Tibial artery (tissue), 4 donors: ENCODE data around the gene LRCH1.

Source experiments
- DNase-seq, 2 donors: peaks; one replicate each; pipeline ENCODE4 v3.0.0-alpha.2; 2019
- H3K27ac ChIP-seq, 2 donors: fragments of 200-600 bp; sonication (generic) in 1 of 2; 1 replicate in 1 of 2; 2 replicates in 1 of 2; pipeline ENCODE4 v1.5.1; 2018 to 2019; ENCODE audit warnings: mild to moderate bottlenecking in 1 of 2
- H3K27me3 ChIP-seq, 2 donors: fragments of 200-600 bp; sonication (generic) in 1 of 2; one replicate each; pipeline versions ENCODE4 v1.5.1 to v1.6.0; 2016 to 2019
- H3K36me3 ChIP-seq, 3 donors: fragments of 200-600 bp; sonication (generic) in 2 of 3; one replicate each; pipeline ENCODE4 v1.5.1; 2016 to 2019; ENCODE audit warnings: mild to moderate bottlenecking in 2 of 3
- H3K4me1 ChIP-seq, 4 donors: fragments of 200-600 bp; sonication (generic) in 2 of 4; 1 replicate in 3 of 4; 2 replicates in 1 of 4; pipeline ENCODE4 v1.5.1; 2016 to 2019
- H3K4me3 ChIP-seq, 2 donors: fragments of 200-600 bp; sonication (generic) in 1 of 2; 1 replicate in 1 of 2; 2 replicates in 1 of 2; pipeline ENCODE4 v1.5.1; 2018 to 2019; ENCODE audit warnings: mild to moderate bottlenecking in 2 of 2
- H3K9me3 ChIP-seq, 3 donors: fragments of 200-600 bp; sonication (generic) in 1 of 3; one replicate each; pipeline ENCODE4 v1.5.1; 2016 to 2019
- intact Hi-C: fragments of 100-400 bp; cut with DNase I; formaldehyde crosslinking; loops from one replicate; pipeline ENCODE4 v1.15.0; 2023; ENCODE audit warnings: low total_unique reads
- TF ChIP-seq, protein P1 (sequence below), 2 experiments: fragments of 200-600 bp in 1 of 2; fragments of 450-650 bp in 1 of 2; IDR thresholded peaks; one replicate each; pipeline ENCODE4 v1.5.1; 2017 to 2019; ENCODE audit warnings: antibody characterized with exemption in 2 of 2, mild to moderate bottlenecking in 1 of 2, moderate library complexity in 1 of 2

LRCH1 gene

DNA sequence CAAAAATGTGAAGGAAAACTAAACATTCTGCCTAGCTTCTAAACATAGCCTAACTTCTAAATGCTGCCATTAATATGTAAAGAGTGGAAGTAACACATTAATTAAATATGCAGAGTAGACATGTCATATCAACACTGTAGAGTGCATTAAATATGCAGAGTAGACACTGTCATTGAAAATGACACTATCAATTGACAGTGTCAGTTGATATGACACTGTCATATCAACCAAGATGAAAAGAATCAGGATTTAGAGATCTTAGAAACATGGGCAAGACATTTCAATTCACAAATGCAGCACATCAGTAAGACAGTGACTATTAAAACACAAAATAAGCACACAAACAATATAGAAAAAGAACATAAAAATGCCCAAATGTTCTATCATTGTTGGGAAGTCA is 218.7 kb downstream of the LRCH1 start:
- DNase-seq = no peak
- H3K4me3 ChIP-seq = no peak overlapping the region
- intact Hi-C loops = no loop called here
- H3K4me1 ChIP-seq = peaks cover 0 to 51% (median 20%) of the 10 kb centered on the region in 4 donors
- peaks cover 23 to 34% (median 25%) of the 10 kb centered on the region in 3 donors for H3K36me3 ChIP-seq
- TF ChIP-seq, protein P1, sequence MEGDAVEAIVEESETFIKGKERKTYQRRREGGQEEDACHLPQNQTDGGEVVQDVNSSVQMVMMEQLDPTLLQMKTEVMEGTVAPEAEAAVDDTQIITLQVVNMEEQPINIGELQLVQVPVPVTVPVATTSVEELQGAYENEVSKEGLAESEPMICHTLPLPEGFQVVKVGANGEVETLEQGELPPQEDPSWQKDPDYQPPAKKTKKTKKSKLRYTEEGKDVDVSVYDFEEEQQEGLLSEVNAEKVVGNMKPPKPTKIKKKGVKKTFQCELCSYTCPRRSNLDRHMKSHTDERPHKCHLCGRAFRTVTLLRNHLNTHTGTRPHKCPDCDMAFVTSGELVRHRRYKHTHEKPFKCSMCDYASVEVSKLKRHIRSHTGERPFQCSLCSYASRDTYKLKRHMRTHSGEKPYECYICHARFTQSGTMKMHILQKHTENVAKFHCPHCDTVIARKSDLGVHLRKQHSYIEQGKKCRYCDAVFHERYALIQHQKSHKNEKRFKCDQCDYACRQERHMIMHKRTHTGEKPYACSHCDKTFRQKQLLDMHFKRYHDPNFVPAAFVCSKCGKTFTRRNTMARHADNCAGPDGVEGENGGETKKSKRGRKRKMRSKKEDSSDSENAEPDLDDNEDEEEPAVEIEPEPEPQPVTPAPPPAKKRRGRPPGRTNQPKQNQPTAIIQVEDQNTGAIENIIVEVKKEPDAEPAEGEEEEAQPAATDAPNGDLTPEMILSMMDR (IDR thresholded peaks at IDR 0.05) = no peak
- H3K9me3 ChIP-seq = no peaks in the 10 kb centered on the region
- no peaks in the 10 kb centered on the region for H3K27me3 ChIP-seq
- peak overlapping the region in 1 of 2 donors; percentile 74 for H3K27ac ChIP-seq

DNA sequence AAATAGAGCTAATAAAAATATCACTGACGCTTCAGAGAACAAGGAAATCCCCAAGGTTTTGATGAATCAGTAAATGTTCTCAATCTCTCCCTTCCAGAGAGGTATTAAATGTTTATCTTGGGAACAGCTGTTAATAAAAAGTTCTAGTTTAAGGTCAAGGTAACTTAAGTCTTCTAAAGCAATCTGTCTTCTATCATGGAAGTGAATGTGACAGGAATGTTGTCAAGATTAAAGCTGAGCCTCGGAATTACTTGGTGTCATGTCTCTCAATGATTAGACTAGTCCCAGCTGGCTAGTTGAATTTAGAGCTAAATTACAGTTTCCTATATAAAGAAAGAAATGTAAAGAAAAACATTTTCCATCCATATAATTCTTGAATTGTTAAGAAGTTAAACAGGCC is 220.6 kb downstream of the LRCH1 start:
- no peaks in the 10 kb centered on the region for H3K9me3 ChIP-seq
- H3K27me3 ChIP-seq = no peaks in the 10 kb centered on the region
- H3K4me3 ChIP-seq = no peak overlapping the region
- intact Hi-C loops = no loop called here
- peak overlapping the region; percentile 74 to 75 for H3K27ac ChIP-seq
- TF ChIP-seq, protein P1 (IDR thresholded peaks at IDR 0.05) = no peak
- DNase-seq = no peak
- H3K4me1 ChIP-seq = peaks cover 0 to 69% (median 30%) of the 10 kb centered on the region in 4 donors
- peaks cover 23 to 40% (median 34%) of the 10 kb centered on the region in 3 donors for H3K36me3 ChIP-seq

DNA sequence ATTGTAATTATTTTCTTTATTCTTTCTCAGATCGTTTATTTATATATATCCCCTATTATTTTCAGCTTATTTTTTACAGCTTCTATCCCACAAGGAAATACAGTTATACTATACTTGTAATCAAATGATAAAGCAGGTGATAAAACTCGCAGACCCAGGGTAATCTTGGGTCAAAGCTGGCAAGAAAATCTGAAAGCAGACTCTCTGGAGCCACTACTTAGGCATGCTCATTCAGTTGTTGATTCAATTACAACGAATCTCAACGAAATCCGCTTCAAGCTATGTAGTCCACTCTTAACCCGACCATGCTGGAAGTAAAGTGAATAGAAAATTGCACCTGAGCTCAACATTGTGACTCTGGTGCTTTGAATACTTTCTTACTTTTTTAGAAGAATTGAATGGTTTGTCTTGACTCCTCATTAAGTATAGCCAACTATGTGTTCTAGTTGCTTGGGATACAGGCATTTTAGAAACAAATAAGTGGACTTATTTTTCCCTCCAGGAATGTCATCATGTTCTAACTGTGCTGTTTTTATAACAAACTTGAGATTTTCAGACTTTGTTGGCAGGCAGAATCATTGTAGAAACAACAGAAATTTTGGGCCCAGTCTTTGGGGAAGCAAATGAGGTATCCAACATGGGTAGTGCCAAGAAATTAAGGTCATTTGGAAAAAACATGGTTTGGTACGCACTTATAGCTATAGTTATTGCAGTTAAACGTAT is 222.6 kb downstream of the LRCH1 start:
- peaks cover 0 to 86% (median 32%) of the 10 kb centered on the region in 4 donors for H3K4me1 ChIP-seq

DNA sequence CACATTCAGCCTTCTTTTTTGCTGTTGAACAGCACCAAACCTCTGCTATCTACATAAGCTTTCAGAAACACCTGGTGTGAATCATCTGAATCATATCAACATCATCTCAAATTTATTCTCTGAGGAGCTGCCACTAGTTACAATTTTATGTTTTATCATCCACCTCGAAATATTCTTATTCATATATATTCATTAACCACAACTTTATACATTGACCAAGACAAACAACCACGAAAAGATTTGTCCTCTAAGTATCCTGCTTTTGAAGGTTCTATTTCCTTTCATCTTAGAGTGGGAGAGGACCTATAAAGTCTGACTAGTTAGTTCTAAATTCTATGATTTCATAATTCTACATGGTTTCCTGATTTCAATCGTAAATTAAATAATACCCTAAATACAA is 225.1 kb downstream of the LRCH1 start:
- intact Hi-C loops = no loop called here
- TF ChIP-seq, protein P1 (IDR thresholded peaks at IDR 0.05) = no peak
- H3K36me3 ChIP-seq = peaks cover 23 to 44% (median 32%) of the 10 kb centered on the region in 3 donors

More for the DNA sequence above, 222.6 kb downstream of the LRCH1 start:
- peaks cover 25 to 48% (median 34%) of the 10 kb centered on the region in 3 donors for H3K36me3 ChIP-seq
- TF ChIP-seq, protein P1 (IDR thresholded peaks at IDR 0.05) = no peak
- DNase-seq = no peak
- no peak overlapping the region for H3K4me3 ChIP-seq
- H3K27me3 ChIP-seq = no peaks in the 10 kb centered on the region
- intact Hi-C loops = no loop called here
- no peaks in the 10 kb centered on the region for H3K9me3 ChIP-seq
- H3K27ac ChIP-seq = peak overlapping the region; percentile 74 to 75

DNA sequence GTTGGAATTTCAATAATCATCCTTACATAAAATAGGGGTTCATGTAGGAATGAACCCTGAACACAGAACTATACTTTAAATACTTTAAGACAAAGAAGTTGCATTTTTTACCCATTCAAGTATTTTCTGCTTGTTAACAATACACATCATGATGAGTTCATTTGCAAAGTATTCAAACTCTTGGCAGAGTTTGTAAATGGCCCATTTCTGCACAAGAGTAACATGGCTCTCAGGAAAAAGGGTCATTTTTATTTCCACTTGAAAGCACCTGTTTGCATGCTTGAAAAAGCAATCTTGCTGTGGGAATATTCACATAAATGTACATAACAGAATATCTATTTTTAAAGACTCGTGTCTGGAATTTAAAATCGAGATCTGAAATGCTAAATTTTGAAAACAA is 225.9 kb downstream of the LRCH1 start:
- intact Hi-C loops = no loop called here
- Histone ChIP-seq H3K4me1 (peaks cover 0 to 74% (median 28%) of the 10 kb centered on the region in 4 donors), H3K27me3 (no peaks in the 10 kb centered on the region), H3K36me3 (peaks cover 27 to 48% (median 38%) of the 10 kb centered on the region in 3 donors), H3K27ac (peak overlapping the region; percentile 74 to 75), H3K9me3 (no peaks in the 10 kb centered on the region), H3K4me3 (no peak overlapping the region)
- DNase-seq = no peak
- TF ChIP-seq, protein P1 (IDR thresholded peaks at IDR 0.05) = no peak

More for the DNA sequence above, 225.1 kb downstream of the LRCH1 start:
- no peaks in the 10 kb centered on the region for H3K9me3 ChIP-seq
- H3K4me3 ChIP-seq = no peak overlapping the region
- peak overlapping the region; percentile 74 to 75 for H3K27ac ChIP-seq
- DNase-seq = no peak
- H3K27me3 ChIP-seq = no peaks in the 10 kb centered on the region
- peaks cover 0 to 82% (median 32%) of the 10 kb centered on the region in 4 donors for H3K4me1 ChIP-seq
